Measurements from ENCODE around the gene HEATR1.

GRCh38 chr1:236552096-236552495, 52.2 kb downstream of the HEATR1 start:
- no peak for TF ChIP-seq CTCF (IDR thresholded peaks at IDR 0.05)
- TF ChIP-seq POLR2A (IDR thresholded peaks at IDR 0.05) = no peak

All from adrenal gland (tissue), 5 donors.